IPS-NIHi7 (cell line): ENCODE results near the gene C11orf16.
A peak's percentile ranks its signal among the peaks of the same experiment; 100 is the strongest.
"Not testable (repeated sequence)": the region's sequence is repeated elsewhere in the genome, so short reads cannot be mapped to it uniquely, and the experiment has no call there.

ENCODE experiments used
- DNase-seq: peaks from one replicate; pipeline ENCODE4 v3.0.0; 2012; ENCODE audit warnings: mixed read lengths; ENCODE audit errors: extremely low spot score

C11orf16 gene

DNA sequence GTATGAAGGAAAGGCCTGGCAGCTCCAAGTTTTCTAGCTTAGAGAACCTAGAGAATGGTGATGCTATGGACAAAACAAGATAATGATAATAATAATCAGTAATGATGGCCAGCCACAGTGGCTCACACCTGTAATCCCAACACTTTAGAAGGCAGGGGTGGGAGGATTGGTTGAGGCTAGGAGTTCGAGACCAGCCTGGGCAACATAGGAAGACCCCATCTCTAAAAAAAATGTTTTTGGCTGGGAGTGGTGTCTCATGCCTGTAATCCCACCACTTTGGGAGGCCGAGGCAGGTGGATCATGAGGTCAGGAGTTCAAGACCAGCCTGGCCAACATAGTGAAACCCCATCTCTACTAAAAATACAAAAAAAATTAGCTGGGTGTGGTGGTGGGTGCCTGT lies 3.0 kb upstream of the C11orf16 start:
- DNase-seq, result not testable (repeated sequence)

DNA sequence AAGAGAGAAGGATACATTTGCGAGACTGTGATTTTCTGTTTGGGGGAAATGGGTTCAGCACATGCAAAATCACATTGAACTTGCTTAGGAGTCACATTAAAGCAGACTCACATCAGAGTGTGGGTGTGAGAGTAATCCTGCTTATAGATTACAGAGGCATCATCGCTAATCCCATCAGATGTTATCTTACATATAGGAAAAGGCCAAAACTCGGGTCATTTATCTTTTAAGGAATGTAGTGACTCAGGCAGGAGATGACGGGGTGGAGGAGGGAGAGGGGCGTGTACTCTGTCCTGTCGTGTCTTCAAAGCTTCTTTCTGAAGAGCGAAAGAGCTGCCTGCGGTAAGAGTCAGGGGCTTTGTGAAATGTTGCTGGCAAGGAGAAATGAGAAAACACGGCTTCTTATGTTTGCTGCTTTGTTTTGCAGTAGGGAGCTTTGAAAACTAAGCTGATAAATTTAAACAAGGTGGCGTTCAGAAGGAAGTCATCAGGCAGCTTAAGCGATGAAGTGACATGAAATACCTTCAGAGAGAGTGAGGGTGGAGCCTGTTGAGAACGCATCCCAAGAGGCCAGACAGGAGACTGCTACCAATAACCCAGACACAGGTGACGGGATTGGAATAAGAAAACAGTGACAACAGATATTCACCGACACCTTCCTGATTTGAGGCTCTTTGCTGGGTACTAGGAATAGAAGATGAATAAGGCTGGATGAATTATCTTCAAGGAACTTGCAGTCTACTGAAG lies 2.2 kb upstream of the C11orf16 start:
- peak; percentile 49 for DNase-seq

DNA sequence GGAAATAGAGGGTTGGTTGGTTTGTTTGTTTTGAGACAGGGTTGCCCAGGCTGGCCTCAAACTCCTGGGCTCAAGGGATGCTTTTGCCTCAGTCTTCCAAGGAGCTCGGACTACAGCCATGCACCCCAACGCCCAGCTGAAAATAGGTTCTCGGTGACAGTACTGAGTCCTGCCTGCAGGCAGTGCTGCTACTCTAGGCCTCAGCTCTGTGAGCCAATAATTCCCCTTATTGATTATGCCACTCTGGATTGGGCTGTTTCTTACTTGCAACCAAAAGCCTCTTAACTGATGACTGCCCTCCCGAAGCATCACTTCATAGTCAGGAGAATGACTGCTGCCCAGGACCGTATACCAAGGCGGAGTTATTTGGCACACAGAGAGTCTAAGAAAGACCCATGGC lies 1.2 kb upstream of the C11orf16 start:
- DNase-seq, result peak; percentile 40

DNA sequence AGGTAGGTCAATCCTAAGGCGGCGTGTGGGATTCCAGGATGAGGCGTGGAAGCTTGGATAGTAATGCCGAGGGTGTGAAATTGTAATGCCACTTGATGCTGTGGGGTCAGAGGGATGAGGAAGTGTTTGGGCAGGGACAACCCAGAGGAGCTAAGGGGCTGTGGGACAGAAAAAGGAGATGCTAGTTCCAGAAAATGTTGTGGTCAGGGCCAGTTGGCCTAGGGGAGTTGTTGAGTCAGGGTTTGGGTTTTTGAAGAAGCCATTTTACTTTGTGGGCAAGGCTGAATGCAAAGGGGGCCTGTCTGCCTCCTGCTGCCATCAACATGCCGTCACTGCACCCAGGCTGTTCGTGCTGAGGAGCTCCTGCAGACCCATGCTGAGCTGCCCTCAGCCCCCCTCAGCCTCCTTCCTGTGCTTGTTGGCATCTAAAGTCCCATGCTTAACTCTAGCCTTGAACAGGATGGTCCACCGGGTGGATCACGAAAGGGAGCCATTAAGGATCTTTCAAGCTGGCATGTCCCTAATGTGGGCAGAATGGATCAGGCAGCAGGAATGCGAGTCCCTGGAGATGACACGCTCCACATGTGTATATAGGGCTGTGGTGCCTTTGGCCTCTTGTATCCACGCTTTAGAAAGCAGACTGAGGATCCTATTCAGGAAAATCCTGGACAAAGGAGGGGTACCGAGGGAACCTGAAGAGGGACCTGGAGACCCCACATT lies 2.1 kb downstream of the C11orf16 start:
- DNase-seq, result no peak

DNA sequence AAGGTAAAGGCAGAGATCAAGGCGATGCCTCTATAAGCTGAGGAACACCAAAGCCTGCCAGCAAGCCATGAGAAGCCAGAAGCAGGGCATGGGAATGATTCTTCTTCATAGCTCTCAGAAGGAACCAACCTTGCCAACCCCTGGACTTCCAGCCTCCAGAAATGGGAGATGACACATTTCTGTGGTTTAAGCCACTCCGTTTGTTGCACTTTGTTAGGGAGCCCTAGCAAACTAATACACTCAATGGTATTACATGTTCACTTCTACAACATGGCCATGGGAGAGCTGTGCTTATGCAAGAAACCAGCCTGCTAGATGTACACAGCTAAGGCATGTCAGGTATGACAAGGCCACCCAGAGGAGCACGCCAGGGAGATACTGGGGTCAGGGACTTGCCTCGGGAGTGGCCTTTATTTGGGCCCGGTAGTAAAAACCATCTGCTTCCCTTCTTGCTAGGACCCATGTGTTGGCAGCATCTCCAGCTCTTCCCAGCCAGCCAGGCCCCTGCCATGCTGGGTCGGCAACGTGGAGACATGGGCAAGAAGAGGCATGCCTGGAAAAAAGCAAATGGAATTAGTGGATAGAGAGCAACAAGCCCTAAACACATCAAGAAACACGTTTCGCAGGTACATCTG lies 3.6 kb downstream of the C11orf16 start:
- no peak for DNase-seq

DNA sequence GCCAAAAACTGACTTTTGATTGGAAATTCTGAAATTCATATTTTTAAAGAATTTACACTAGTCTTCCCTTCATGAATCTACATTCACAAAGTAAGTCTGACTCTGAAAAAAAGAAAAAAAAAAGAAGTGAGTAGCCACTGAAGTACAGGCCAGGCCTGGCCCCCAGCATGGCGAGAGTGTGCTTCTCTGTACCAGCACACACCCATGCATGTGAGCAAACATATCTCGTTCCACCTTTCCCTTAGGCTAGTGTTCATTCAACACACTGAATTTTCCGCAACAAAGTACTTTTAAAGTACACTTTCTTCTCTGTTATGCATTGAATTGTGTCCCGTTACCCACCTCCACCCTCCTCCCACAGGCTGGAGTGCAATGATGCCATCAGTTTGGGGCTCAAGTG lies 4.5 kb downstream of the C11orf16 start:
- no peak for DNase-seq

DNA sequence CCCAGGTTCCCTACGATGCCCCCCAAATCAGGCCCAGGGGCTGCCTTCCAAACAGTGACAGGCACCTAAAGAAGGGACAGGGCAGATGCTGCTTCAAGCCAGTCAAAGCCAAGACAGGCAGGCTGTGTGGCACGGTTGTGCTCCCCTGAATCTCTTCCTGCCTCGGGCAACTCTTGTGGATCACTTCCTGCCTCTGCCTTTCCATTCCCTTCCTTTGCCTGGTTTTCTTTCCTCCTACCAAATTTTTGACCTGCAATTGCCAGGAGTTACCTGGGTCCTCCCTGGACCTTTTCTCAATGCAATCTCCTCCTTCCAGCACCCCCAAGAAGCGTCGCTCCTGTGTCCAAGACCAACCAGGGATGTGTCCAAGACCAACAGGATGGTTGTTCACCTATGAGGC lies 5.5 kb downstream of the C11orf16 start:
- DNase-seq, result no peak

DNA sequence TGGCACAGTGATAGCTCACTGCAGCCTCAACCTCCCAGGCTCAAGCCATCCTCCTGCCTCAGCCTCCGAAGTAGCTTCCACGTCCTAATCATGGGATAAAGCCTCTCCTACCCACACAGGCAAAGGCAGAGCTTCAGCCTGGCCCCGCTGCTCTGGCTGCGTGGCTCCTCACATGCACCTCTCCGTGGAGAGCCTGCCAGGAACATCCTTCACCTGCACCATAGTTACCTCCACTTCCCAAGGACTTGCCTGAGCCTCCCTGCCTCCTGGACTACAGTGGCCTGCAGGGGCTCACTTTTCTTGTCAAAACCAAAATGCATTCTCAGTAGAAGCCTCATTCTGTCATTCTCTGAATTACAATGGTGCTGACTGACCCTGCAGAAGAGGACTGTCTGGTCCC lies 6.5 kb downstream of the C11orf16 start:
- DNase-seq, result no peak

DNA sequence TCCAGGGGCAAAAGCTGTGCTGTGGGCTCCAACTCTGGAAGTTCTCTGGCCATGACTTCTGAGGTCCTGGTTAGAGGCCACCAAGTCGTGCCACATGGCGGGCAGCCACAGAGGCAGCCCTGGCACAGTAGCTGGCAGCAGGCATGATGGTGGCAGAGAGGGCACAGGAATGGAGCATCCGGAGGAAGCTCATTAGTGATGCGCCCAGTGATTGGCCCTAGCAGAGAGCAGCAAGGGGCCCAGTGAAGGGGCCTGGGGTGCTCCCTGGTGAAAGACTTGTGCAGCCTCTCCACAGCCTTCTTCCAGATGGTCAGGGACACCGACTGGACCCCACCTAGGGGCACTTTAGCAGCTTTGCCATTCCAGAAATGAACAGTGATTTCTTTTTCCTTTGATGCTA lies 7.0 kb downstream of the C11orf16 start:
- DNase-seq, result no peak

DNA sequence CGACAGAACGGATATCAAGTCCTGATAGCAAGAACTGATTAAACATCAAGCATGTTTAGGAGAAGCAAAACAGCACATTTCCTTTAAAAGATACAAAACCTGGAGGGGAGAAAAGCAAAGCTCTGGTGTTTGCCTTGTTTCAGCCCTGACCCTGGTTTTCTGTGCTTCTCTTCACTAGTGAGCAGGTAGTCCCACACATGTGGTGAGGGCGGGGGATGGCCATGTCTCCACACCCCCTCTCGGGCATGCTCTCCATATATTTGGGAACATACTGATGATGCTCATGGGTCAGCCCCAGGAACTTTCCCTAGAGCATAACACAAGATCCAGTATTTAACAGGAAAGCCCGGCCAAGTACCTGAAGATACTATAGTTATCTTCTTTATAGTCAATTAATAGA lies 10.1 kb downstream of the C11orf16 start:
- no peak for DNase-seq

DNA sequence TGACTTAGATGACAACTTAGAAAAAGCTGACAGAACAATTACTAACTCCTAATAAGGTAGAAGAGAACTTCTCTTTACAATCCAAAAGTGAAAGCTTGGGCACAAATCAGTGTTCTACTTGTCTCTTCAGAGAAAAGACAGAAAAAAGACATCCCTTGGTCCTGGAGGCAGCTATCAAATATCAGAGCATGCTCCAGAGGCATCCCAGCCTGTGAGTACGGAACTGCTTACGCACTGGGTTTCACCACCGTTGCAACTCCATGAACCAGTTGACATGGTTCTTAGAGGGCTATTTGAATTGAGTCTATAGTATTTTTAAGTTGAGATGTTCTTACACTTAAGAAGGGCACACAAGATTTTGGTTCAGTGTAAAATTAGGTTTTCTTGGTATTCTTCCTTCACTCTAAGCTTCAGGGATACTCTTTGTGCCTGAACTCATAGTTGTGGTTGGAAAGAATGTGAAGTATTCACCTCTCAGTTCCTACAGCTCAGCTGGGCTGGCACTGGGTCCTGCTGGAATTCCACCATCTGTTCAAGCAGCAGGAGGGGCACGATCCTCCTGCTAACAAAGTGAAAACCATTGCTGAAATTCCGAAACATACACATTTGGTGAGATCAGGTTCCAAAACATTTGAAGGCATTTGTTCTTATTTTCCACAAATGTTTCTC lies 15.5 kb downstream of the C11orf16 start:
- peak; percentile 44 for DNase-seq

DNA sequence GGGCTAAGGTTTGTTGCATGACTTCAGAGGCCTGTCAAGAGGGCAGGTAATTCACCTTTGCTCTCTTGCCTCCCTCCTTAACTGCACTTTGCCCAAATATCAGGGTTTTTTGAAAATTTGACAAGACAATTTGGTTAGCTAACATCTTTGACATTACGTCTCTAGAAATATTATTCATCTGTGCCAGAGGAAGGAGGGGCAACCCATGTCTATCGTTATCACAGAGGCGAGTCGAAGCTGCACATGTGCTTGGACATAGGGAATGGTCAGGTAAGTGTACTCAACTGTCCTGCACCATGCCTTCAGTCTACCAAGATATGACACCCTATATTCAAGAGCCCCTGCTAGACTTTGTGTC lies 18.1 kb downstream of the C11orf16 start:
- no peak for DNase-seq

DNA sequence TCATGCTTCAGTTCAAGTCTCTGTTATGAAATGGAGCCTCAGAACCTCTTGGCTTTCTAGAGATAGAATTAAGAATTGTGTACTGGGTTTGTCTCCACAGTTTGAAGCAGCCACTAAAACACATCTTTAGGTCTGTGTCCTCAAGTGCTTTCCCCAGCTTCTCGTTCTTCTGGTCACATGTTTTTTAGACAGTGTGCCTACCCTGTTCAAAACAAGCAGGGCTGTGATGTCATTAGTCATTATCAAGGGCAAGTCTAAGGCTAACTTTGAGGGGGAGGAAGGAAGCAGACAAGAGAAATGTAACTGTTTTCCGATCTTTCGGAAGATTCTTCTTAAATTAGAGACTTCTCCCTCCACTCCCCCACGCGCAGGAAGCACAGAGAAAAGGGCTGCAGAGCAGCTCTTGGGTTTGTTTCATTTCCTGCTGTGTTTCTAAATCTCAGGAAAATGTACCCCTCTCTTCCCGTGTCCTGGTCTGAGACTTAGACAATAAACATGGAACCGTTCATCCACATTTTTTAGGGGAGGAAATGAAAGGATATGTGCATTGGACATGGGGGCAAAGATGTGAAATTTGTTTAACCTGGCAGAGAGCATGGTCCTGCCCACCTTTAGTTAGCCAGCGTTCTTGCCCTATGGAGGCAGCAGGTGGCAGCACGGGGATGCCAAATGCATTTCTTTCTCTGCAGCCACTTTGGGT lies 18.6 kb downstream of the C11orf16 start:
- peak; percentile 63 for DNase-seq

DNA sequence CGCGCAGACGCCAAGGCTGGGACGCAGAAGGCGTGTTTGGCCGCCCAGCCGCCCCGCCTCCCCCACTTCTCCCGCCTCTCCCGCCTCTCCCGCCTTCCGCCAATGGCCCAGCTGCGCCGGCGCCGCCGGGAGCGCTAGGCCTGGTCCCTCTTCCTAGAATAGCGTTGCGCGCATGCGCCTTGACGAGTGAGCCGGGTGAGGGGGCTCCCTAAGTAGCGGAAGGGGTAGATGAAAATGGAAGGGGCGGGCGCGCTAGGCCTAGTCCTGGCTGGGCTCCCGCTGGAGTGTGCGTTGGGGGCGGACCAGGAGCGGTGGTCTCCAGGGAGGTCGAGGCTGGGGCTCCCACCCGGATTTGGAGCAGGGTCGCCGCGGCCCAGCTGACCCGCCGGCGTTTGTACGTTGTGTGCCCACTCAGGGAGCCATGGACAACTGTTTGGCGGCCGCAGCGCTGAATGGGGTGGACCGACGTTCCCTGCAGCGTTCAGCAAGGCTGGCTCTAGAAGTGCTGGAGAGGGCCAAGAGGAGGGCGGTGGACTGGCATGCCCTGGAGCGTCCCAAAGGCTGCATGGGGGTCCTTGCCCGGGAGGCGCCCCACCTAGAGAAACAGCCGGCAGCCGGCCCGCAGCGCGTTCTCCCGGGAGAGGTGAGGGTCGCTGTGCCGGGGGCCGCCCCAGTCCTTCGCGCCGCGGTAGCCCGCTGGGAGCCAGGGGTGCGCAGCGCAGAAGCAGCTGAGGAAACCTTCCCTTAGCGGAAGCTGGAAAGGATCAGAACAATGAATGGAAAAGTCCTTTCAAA lies 21.5 kb downstream of the C11orf16 start, which contains the start of gene AKIP1:
Gene AKIP1, plus strand, starts transcription at position 161 of the 795 bp plus-strand sequence. Its CDS starts 261 bp downstream, at position 422.
- peak; percentile 97 for DNase-seq

DNA sequence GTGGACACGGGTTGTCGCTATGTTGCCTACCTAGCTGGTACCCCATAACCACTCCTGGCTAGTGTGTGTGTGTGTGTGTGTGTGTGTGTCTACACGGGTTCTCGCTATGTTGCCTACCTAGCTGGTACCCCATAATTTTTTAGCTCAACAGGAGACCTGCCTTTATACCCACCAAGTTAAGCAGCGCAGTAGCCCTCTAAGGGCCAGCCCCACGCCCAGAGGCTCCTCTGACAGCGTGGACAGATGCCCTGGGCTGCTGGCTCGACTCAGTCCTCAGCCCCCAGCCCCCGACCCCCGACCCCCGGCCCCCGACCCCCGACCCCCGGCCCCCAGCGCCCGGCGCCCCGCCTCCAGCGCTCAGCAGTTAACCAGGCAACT lies 22.1 kb downstream of the C11orf16 start:
- DNase-seq, result no peak

DNA sequence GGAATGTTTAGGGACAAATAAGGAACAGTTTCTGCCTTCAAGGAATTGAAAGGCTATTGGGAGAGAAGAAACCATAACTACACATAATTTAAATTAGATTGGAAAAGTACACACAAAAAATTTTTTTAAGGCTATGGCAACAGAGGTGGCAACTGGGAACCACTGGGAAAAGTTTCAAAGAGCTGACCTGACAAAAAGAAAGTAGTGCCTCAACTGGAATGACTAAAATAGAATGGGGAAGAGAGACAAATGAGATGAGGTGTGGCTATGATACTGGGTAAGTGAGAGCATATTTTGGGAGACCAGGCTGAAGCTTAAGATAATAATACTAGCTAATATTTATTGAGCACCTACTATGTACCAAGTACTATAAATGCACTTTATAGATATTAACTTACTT lies 24.6 kb downstream of the C11orf16 start:
- no peak for DNase-seq

DNA sequence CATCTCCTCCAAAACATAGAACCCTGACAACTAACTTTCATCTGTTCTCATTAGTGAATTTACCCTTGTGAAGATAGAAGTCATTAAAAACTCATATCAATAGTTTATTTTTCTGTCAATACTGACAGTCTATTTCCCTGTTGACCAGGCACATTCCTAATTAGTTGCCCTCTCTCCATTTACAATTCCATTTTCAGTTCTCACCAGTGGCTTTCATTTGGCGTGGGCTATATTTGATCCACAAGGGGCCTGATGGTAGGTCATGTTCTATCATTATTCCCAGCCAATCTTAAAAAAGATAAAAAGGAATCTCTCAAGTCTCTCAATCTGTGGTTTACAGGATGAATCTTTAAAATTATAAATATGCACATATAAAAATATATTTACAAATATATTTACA lies 25.6 kb downstream of the C11orf16 start:
- DNase-seq, result no peak

DNA sequence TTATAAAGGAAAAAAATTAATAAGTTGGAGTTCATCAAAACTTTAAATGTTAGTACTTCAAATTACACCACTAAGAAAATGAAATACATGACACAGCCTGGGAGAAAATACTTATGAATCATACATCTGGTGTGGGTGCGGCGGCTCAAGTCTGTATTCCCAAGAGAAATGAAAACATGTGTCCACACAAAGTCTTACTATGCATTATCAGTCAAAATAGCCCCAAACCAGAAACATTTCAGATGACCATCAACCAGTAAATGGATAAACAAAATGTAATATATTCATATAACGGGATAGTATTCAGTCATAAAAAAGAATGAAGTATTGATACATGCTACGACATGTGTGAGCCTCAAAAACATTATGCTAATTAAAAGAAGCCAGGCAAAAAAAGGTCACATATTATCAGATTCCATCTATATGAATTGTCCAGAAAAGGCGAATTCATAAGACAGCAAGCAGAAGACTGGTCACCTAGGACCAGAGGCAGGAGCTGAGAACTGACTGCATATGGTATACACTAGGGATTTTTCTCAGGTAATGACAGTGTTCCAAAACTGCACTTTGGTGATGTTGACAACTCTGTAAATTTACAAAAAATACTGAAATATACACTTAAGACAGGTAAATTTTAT lies 27.1 kb downstream of the C11orf16 start:
- DNase-seq, result no peak

DNA sequence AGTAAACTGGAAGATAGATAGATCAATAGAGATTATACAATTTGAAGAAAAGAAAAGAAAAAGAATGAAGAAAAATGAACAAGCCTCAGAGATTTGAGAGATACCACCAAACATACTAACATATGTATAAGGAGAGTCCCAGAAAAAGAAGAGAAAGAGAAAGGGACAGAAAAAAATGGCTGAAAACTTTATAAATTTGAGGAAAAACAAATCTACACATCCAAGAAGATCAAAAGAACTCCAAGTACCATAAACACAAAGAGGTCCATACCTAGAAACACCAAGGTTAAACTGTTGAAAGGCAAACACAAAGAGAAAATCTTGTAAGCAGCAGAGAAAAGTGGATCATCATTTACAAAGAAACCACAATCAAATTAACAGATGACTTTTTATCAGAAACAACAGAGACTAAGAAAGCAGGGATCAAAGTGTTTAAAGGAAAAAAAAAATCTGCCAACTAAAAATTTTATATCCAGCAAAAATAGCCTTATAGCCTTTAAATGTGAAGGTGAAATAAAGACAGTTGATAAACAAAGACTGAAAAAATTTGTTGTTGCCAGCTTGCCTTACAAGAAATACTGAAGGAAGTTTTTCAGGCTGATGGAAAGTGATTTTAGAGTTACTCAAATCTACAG lies 33.5 kb downstream of the C11orf16 start:
- DNase-seq, result no peak

DNA sequence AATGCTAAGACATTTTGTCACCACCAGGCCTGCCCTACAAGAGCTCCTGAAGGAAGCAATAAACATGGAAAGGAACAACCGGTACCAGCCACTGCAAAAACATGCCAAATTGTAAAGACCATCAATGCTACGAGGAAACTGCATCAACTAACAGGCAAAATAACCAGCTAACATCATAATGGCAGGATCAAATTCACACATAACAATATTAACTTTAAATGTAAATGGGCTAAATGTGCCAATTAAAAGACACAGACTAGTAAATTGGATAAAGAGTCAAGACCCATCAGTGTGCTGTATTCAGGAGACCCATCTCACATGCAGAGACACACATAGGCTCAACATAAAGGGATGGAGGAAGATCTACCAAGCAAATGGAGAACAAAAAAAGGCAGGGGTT lies 41.6 kb downstream of the C11orf16 start:
- DNase-seq, result not testable (repeated sequence)
